ENCODE results near the gene MAP1B.

DNA sequence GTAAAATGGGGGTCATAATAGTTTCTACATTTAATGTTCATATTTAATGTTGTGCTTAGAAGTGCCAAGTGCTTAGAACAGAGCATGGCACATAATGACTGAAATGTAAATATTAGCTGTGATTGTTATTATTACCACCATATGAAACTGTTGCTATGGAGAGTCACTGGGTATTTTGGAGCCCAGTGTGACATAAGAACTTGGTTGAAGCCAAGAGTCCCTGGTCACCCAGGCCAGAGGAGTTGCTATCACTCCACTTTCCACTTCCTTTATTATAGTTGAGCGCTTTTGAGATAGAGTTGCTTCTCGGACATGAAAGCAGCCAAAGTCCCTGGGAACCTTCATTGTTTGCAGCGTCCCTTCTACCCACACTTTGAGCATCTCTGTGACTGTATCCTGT lies 77.1 kb downstream of the MAP1B start:
- TF ChIP-seq, protein P1, sequence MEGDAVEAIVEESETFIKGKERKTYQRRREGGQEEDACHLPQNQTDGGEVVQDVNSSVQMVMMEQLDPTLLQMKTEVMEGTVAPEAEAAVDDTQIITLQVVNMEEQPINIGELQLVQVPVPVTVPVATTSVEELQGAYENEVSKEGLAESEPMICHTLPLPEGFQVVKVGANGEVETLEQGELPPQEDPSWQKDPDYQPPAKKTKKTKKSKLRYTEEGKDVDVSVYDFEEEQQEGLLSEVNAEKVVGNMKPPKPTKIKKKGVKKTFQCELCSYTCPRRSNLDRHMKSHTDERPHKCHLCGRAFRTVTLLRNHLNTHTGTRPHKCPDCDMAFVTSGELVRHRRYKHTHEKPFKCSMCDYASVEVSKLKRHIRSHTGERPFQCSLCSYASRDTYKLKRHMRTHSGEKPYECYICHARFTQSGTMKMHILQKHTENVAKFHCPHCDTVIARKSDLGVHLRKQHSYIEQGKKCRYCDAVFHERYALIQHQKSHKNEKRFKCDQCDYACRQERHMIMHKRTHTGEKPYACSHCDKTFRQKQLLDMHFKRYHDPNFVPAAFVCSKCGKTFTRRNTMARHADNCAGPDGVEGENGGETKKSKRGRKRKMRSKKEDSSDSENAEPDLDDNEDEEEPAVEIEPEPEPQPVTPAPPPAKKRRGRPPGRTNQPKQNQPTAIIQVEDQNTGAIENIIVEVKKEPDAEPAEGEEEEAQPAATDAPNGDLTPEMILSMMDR (conservative IDR thresholded peaks at IDR 0.05 in 1 of 2, IDR thresholded peaks at IDR 0.05 in 1 of 2; ENCODE audit: extremely low read depth in 1 of 2, insufficient read depth in 1 of 2, low read depth in 1 of 2, low read length in 2 of 2) = no peak
- no peak for TF ChIP-seq EZH2 (IDR thresholded peaks at IDR 0.05; ENCODE audit: borderline replicate concordance, low read length)

Data from mammary epithelial cell (primary cell).